GM21423 (cell line): ENCODE results near the gene HNRNPM.
"Not testable (repeated sequence)": the region's sequence is repeated elsewhere in the genome, so short reads cannot be mapped to it uniquely, and the experiment has no call there.

Experiments used
- ATAC-seq: cut with Tn5 transposase; IDR thresholded peaks from one replicate; pipeline ENCODE4 v1.9.1; 2021; ENCODE audit warnings: mild to moderate bottlenecking, moderate library complexity; ENCODE audit not compliant: unreplicated experiment

HNRNPM gene

GRCh38 chr19:8444677-8445487 lies at the start of gene HNRNPM:
Gene HNRNPM, plus strand, starts transcription at chr19:8444975. Its CDS starts 24 bp downstream, at chr19:8444999.
- peak; percentile 85 for ATAC-seq

GRCh38 chr19:8395621-8396082 lies 49.1 kb upstream of the HNRNPM start:
- ATAC-seq: no peak

- no peak for ATAC-seq
Observed at GRCh38 chr19:8396185-8396562, 48.6 kb upstream of the HNRNPM start.

GRCh38 chr19:8396563-8397203 lies 48.1 kb upstream of the HNRNPM start:
- no peak for ATAC-seq

- no peak for ATAC-seq
Observed at GRCh38 chr19:8397271-8397670, 47.5 kb upstream of the HNRNPM start.

GRCh38 chr19:8397746-8398310 lies 46.9 kb upstream of the HNRNPM start:
- no peak for ATAC-seq

GRCh38 chr19:8398311-8398771 lies 46.4 kb upstream of the HNRNPM start:
- ATAC-seq: no peak

GRCh38 chr19:8399681-8400188 lies 45.0 kb upstream of the HNRNPM start:
- no peak for ATAC-seq

GRCh38 chr19:8401981-8402411 lies 42.8 kb upstream of the HNRNPM start:
- no peak for ATAC-seq

GRCh38 chr19:8403098-8403819 lies 41.5 kb upstream of the HNRNPM start:
- ATAC-seq: no peak

- ATAC-seq: no peak
Observed at GRCh38 chr19:8403820-8404109, 41.0 kb upstream of the HNRNPM start.

- no peak for ATAC-seq
Observed at GRCh38 chr19:8404391-8405151, 40.2 kb upstream of the HNRNPM start.

- ATAC-seq: not testable (repeated sequence)
Observed at GRCh38 chr19:8410718-8411117, 34.1 kb upstream of the HNRNPM start.

GRCh38 chr19:8412783-8413628 lies 31.8 kb upstream of the HNRNPM start, which contains the start of gene MARCHF2:
Gene MARCHF2, plus strand, starts transcription at chr19:8413305. Its CDS starts 8,536 bp downstream, at chr19:8421841.
- ATAC-seq: peak; percentile 98

- ATAC-seq: peak; percentile 3
Observed at GRCh38 chr19:8413629-8413995, 31.2 kb upstream of the HNRNPM start.

- ATAC-seq: no peak
Observed at GRCh38 chr19:8416796-8417195, 28.0 kb upstream of the HNRNPM start.

- ATAC-seq: no peak
Observed at GRCh38 chr19:8421484-8422461, 23.0 kb upstream of the HNRNPM start.

- no peak for ATAC-seq
Observed at GRCh38 chr19:8423817-8424223, 21.0 kb upstream of the HNRNPM start.
